ENCODE measurements around the gene KLF13. TPM values are rescaled to one million over a fixed set of nuclear protein-coding genes. Genes with fewer than 3 reads are reported as not detected.

KLF13 gene
- total and polyA plus RNA-seq, 7 experiments from 2014 or later: 42.4 to 256 (median 194) TPM

- intact Hi-C loops (cut with micrococcal nuclease): loop anchor here (1.0 kb wide), 6 partner anchors 9 to 122 kb away; no protein-coding TSS in a partner anchor
- H3K36me3 Mint-ChIP-seq: peaks cover 7 to 36% (median 13%) of the 10 kb centered on the region in 5 donors
- ATAC-seq: no peak
Observed at GRCh38 chr15:31366169-31366734, 39.6 kb downstream of the KLF13 start.

GRCh38 chr15:31367021-31367729, 40.5 kb downstream of the KLF13 start:
- Histone ChIP-seq H3K36me3 (ENCODE audit: control insufficient read depth in 2 of 3, insufficient read depth in 3 of 3, low read length in 3 of 3) (peaks cover 0 to 5% (median 0%) of the 10 kb centered on the region in 3 experiments), H3K27me3 (ENCODE audit: control insufficient read depth in 2 of 2, insufficient read depth in 2 of 2, low read length in 2 of 2) (no peaks in the 10 kb centered on the region), H3K27ac (ENCODE audit: low read depth, low read length) (peak overlapping the region; percentile 94), H3K9me3 (ENCODE audit: control insufficient read depth in 2 of 3, low read length in 3 of 3) (peaks cover 0 to 6% (median 0%) of the 10 kb centered on the region in 3 experiments), H3K4me1 (ENCODE audit: control insufficient read depth in 2 of 2, insufficient read depth in 2 of 2, low read length in 2 of 2) (peaks cover 85 to 86% of the 10 kb centered on the region in 2 donors), H3K4me3 (ENCODE audit: low read length) (peak overlapping the region; percentile 36)
- CTCF ChIA-PET: interaction anchor here (0.8 to 6.5 kb wide), 14 partner anchors 11 to 167 kb away, joined by 3 to 54 read pairs (median 7); no protein-coding TSS in a partner anchor
- Mint-ChIP-seq H3K36me3 (peaks cover 7 to 35% (median 13%) of the 10 kb centered on the region in 5 donors), H3K4me1 (peaks cover 80 to 99% (median 92%) of the 10 kb centered on the region in 7 donors), H3K27ac (peak overlapping the region; percentile 92 to 99 (median 97)), H3K4me3 (peak overlapping the region; percentile 54 to 87 (median 82)), H3K9me3 (peaks cover 0 to 5% (median 0%) of the 10 kb centered on the region in 11 donors), H3K27me3 (no peaks in the 10 kb centered on the region)
- intact Hi-C loops (cut with micrococcal nuclease): no loop called here
- DNase-seq: no peak
- ATAC-seq: no peak
- POLR2A ChIA-PET: interaction anchor here (0.6 to 25.6 kb wide), 16 partner anchors 9 to 123 kb away, joined by 3 to 529 read pairs (median 8); partner anchors contain the start of gene KLF13

More at GRCh38 chr15:31366169-31366734, 39.6 kb downstream of the KLF13 start:
- peaks cover 0 to 5% (median 0%) of the 10 kb centered on the region in 11 donors for H3K9me3 Mint-ChIP-seq
- peak overlapping the region; percentile 92 to 99 (median 97) for H3K27ac Mint-ChIP-seq
- peak overlapping the region; percentile 72 to 88 (median 85) for H3K4me3 Mint-ChIP-seq
- H3K27me3 Mint-ChIP-seq: no peaks in the 10 kb centered on the region
- peaks cover 88 to 100% (median 99%) of the 10 kb centered on the region in 7 donors for H3K4me1 Mint-ChIP-seq
- H3K9me3 ChIP-seq (ENCODE audit: control insufficient read depth in 2 of 3, low read length in 3 of 3): peaks cover 0 to 6% (median 0%) of the 10 kb centered on the region in 3 experiments
- no peaks in the 10 kb centered on the region for H3K36me3 ChIP-seq (ENCODE audit: control insufficient read depth in 2 of 3, insufficient read depth in 3 of 3, low read length in 3 of 3)
- H3K27ac ChIP-seq (ENCODE audit: low read depth, low read length): peak overlapping the region; percentile 94
- peak in 1 of 9 donors; percentile 43 for DNase-seq
- H3K4me1 ChIP-seq (ENCODE audit: control insufficient read depth in 2 of 2, insufficient read depth in 2 of 2, low read length in 2 of 2): peaks cover 87 to 88% of the 10 kb centered on the region in 2 donors
- CTCF ChIA-PET: interaction anchor here (0.6 to 6.5 kb wide), 20 partner anchors 10 to 166 kb away, joined by 3 to 54 read pairs (median 9); no protein-coding TSS in a partner anchor
- H3K27me3 ChIP-seq (ENCODE audit: control insufficient read depth in 2 of 2, insufficient read depth in 2 of 2, low read length in 2 of 2): no peaks in the 10 kb centered on the region
- H3K4me3 ChIP-seq (ENCODE audit: low read length): peak overlapping the region; percentile 36
- POLR2A ChIA-PET: interaction anchor here (0.8 to 25.6 kb wide), 19 partner anchors 16 to 159 kb away, joined by 3 to 529 read pairs (median 6); partner anchors contain the start of gene KLF13

GRCh38 chr15:31367730-31368344, 41.2 kb downstream of the KLF13 start:
- Mint-ChIP-seq H3K36me3 (peaks cover 7 to 35% (median 13%) of the 10 kb centered on the region in 5 donors), H3K27me3 (no peaks in the 10 kb centered on the region), H3K4me1 (peaks cover 73 to 99% (median 89%) of the 10 kb centered on the region in 7 donors), H3K9me3 (peaks cover 0 to 5% (median 0%) of the 10 kb centered on the region in 11 donors), H3K27ac (peak overlapping the region; percentile 92 to 99 (median 97)), H3K4me3 (peak overlapping the region; percentile 54 to 87 (median 82))
- no peak for DNase-seq
- Histone ChIP-seq H3K4me3 (ENCODE audit: low read length) (peak overlapping the region; percentile 36), H3K27me3 (ENCODE audit: control insufficient read depth in 2 of 2, insufficient read depth in 2 of 2, low read length in 2 of 2) (no peaks in the 10 kb centered on the region), H3K36me3 (ENCODE audit: control insufficient read depth in 2 of 3, insufficient read depth in 3 of 3, low read length in 3 of 3) (peaks cover 0 to 12% (median 5%) of the 10 kb centered on the region in 3 experiments), H3K9me3 (ENCODE audit: control insufficient read depth in 2 of 3, low read length in 3 of 3) (peaks cover 0 to 6% (median 0%) of the 10 kb centered on the region in 3 experiments), H3K4me1 (ENCODE audit: control insufficient read depth in 2 of 2, insufficient read depth in 2 of 2, low read length in 2 of 2) (peaks cover 80 to 83% of the 10 kb centered on the region in 2 donors), H3K27ac (ENCODE audit: low read depth, low read length) (peak overlapping the region; percentile 94)
- ChIA-PET POLR2A (interaction anchor here (0.6 to 25.6 kb wide), 16 partner anchors 8 to 123 kb away, joined by 3 to 529 read pairs (median 6); partner anchors contain the start of gene KLF13), CTCF (interaction anchor here (0.8 to 6.5 kb wide), 7 partner anchors 10 to 168 kb away, joined by 3 to 47 read pairs (median 5); no protein-coding TSS in a partner anchor)
- intact Hi-C loops (cut with micrococcal nuclease): no loop called here
- ATAC-seq: peak; percentile 20

GRCh38 chr15:31369727-31370126, 43.1 kb downstream of the KLF13 start:
- ChIA-PET CTCF (interaction anchor here (0.8 to 1.7 kb wide), 5 partner anchors 16 to 120 kb away, joined by 3 to 8 read pairs (median 3); no protein-coding TSS in a partner anchor), POLR2A (interaction anchor here (0.7 to 25.6 kb wide), 9 partner anchors 8 to 147 kb away, joined by 3 to 529 read pairs (median 4); partner anchors contain the start of gene KLF13)
- no peaks in the 10 kb centered on the region for H3K27me3 Mint-ChIP-seq
- DNase-seq: no peak
- Histone ChIP-seq H3K27ac (ENCODE audit: low read depth, low read length) (peak overlapping the region; percentile 36), H3K27me3 (ENCODE audit: control insufficient read depth in 2 of 2, insufficient read depth in 2 of 2, low read length in 2 of 2) (no peaks in the 10 kb centered on the region), H3K4me1 (ENCODE audit: control insufficient read depth in 2 of 2, insufficient read depth in 2 of 2, low read length in 2 of 2) (peaks cover 67 to 69% of the 10 kb centered on the region in 2 donors), H3K36me3 (ENCODE audit: control insufficient read depth in 2 of 3, insufficient read depth in 3 of 3, low read length in 3 of 3) (peaks cover 0 to 31% (median 5%) of the 10 kb centered on the region in 3 experiments), H3K9me3 (ENCODE audit: control insufficient read depth in 2 of 3, low read length in 3 of 3) (peaks cover 0 to 6% (median 0%) of the 10 kb centered on the region in 3 experiments), H3K4me3 (ENCODE audit: low read length) (no peak overlapping the region)
- ATAC-seq: no peak
- H3K27ac Mint-ChIP-seq: peak overlapping the region; percentile 72 to 98 (median 95)
- peak overlapping the region; percentile 68 to 85 (median 75) for H3K4me3 Mint-ChIP-seq
- H3K4me1 Mint-ChIP-seq: peaks cover 63 to 97% (median 81%) of the 10 kb centered on the region in 7 donors
- peaks cover 0 to 5% (median 0%) of the 10 kb centered on the region in 11 donors for H3K9me3 Mint-ChIP-seq
- intact Hi-C loops (cut with micrococcal nuclease): no loop called here
- H3K36me3 Mint-ChIP-seq: peaks cover 7 to 33% (median 13%) of the 10 kb centered on the region in 5 donors

- CTCF ChIA-PET: no interaction called here
- POLR2A ChIA-PET: interaction anchor here (1.1 kb wide), 1 partner anchor 15 kb away, joined by 3 read pairs; no protein-coding TSS in a partner anchor
- no peak for ATAC-seq
- H3K4me1 Mint-ChIP-seq: peaks cover 58 to 97% (median 83%) of the 10 kb centered on the region in 7 donors
- peaks cover 0 to 6% (median 0%) of the 10 kb centered on the region in 3 experiments for H3K9me3 ChIP-seq (ENCODE audit: control insufficient read depth in 2 of 3, low read length in 3 of 3)
- no peak overlapping the region for H3K4me3 ChIP-seq (ENCODE audit: low read length)
- intact Hi-C loops (cut with micrococcal nuclease): no loop called here
- H3K27me3 ChIP-seq (ENCODE audit: control insufficient read depth in 2 of 2, insufficient read depth in 2 of 2, low read length in 2 of 2): no peaks in the 10 kb centered on the region
- no peak overlapping the region for H3K27ac ChIP-seq (ENCODE audit: low read depth, low read length)
- DNase-seq: no peak
- H3K36me3 ChIP-seq (ENCODE audit: control insufficient read depth in 2 of 3, insufficient read depth in 3 of 3, low read length in 3 of 3): peaks cover 5 to 46% (median 5%) of the 10 kb centered on the region in 3 experiments
- peaks cover 0 to 5% (median 0%) of the 10 kb centered on the region in 11 donors for H3K9me3 Mint-ChIP-seq
- H3K36me3 Mint-ChIP-seq: peaks cover 7 to 35% (median 13%) of the 10 kb centered on the region in 5 donors
- H3K4me1 ChIP-seq (ENCODE audit: control insufficient read depth in 2 of 2, insufficient read depth in 2 of 2, low read length in 2 of 2): peaks cover 57 to 68% of the 10 kb centered on the region in 2 donors
- H3K27ac Mint-ChIP-seq: peak overlapping the region in 6 of 9 donors; percentile 9 to 98 (median 90)
- no peak overlapping the region for H3K4me3 Mint-ChIP-seq
- H3K27me3 Mint-ChIP-seq: no peaks in the 10 kb centered on the region
Observed at GRCh38 chr15:31371520-31372240, 45.0 kb downstream of the KLF13 start.

Measured in naive thymus-derived CD4-positive, alpha-beta T cell (primary cell).